Parathyroid adenoma (tissue), 2 donors: ENCODE results near the gene MRE11.

Experiments
- H2AFZ ChIP-seq: fragments of 300-600 bp; sonication (generic); one replicate; pipeline ENCODE4 v1.7.0; 2017; ENCODE audit warnings: antibody characterized with exemption, mild to moderate bottlenecking
- H3K27ac ChIP-seq: fragments of 300-600 bp; sonication (generic); one replicate; pipeline ENCODE4 v1.7.0; 2017
- H3K27me3 ChIP-seq: fragments of 300-600 bp; sonication (generic); one replicate; pipeline ENCODE4 v1.7.0; 2017; ENCODE audit warnings: low read length; ENCODE audit not compliant: control insufficient read depth, insufficient read depth
- H3K36me3 ChIP-seq: fragments of 300-600 bp; sonication (generic); one replicate; pipeline ENCODE4 v1.7.0; 2017; ENCODE audit warnings: low read length; ENCODE audit not compliant: control insufficient read depth, insufficient read depth
- H3K4me1 ChIP-seq: fragments of 300-600 bp; sonication (generic); one replicate; pipeline ENCODE4 v1.7.0; 2017; ENCODE audit warnings: control low read depth
- H3K4me2 ChIP-seq: fragments of 300-600 bp; sonication (generic); one replicate; pipeline ENCODE4 v1.7.0; 2017; ENCODE audit warnings: low read length
- H3K4me3 ChIP-seq: fragments of 300-600 bp; sonication (generic); one replicate; pipeline ENCODE4 v1.7.0; 2017; ENCODE audit warnings: low read depth, low read length
- H3K79me2 ChIP-seq: fragments of 300-600 bp; sonication (generic); one replicate; pipeline ENCODE4 v1.7.0; 2017; ENCODE audit warnings: control low read depth
- H3K9ac ChIP-seq: fragments of 300-600 bp; sonication (generic); one replicate; pipeline ENCODE4 v1.7.0; 2017; ENCODE audit warnings: mild to moderate bottlenecking
- H3K9me3 ChIP-seq: fragments of 300-600 bp; sonication (generic); one replicate; pipeline ENCODE4 v1.7.0; 2017; ENCODE audit warnings: low read length; ENCODE audit not compliant: control insufficient read depth
- TF ChIP-seq, protein P1 (sequence below): fragments of 300-600 bp; sonication (generic); IDR thresholded peaks from one replicate; pipeline ENCODE4 v1.7.0; 2017; ENCODE audit warnings: antibody characterized with exemption, mild to moderate bottlenecking
- donor health status: primary hyperparathyroidism.

Gene MRE11

DNA sequence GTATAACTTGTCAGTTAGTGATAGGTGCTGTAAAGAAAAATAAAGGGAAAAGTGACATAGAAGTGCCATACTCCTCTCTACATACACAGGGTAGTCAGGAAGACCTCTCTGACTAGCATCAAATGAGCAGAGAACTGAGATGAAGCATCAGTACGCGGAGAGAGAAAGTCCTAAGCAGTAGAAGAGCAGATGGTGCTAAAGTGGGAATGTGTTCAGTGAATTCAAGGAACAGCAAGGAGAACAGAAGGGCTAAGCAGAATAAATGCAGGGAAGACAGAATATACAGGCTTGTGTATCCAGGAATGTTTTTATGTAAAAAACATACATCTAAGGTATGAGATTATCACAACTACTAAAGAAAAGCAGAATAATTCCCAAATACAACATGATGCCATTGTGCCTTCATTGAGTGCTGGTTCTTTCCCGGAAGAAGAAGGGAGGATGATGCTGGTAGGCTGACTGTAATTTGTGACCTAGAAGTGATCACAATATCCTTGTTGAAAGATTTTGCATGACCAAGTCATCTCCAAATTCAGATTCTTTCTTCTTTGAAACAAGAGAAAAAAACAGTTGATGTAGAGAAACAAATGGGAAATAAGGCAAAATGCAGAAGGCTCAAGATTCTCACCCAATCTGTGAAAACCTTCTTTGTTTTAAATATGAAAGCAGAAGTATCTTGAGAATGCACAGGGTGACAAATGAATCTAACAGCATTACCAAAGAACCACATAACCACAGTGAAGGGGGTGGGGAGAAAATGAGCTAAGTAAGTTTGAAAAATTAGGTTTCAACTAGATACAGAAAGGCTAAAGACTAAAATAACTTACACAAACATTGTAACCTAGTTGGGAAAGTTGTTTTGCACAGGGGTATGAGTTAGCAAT, 20.5 kb downstream of the MRE11 start:
- Histone ChIP-seq H3K9me3 (no peaks in the 10 kb centered on the region), H3K4me3 (no peak overlapping the region), H3K79me2 (no peaks in the 10 kb centered on the region), H3K4me2 (no peak overlapping the region), H3K27ac (no peak overlapping the region), H3K36me3 (no peaks in the 10 kb centered on the region), H3K27me3 (no peaks in the 10 kb centered on the region), H3K9ac (no peak overlapping the region), H2AFZ (no peak overlapping the region), H3K4me1 (no peaks in the 10 kb centered on the region)
- TF ChIP-seq, protein P1, sequence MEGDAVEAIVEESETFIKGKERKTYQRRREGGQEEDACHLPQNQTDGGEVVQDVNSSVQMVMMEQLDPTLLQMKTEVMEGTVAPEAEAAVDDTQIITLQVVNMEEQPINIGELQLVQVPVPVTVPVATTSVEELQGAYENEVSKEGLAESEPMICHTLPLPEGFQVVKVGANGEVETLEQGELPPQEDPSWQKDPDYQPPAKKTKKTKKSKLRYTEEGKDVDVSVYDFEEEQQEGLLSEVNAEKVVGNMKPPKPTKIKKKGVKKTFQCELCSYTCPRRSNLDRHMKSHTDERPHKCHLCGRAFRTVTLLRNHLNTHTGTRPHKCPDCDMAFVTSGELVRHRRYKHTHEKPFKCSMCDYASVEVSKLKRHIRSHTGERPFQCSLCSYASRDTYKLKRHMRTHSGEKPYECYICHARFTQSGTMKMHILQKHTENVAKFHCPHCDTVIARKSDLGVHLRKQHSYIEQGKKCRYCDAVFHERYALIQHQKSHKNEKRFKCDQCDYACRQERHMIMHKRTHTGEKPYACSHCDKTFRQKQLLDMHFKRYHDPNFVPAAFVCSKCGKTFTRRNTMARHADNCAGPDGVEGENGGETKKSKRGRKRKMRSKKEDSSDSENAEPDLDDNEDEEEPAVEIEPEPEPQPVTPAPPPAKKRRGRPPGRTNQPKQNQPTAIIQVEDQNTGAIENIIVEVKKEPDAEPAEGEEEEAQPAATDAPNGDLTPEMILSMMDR: no peak

DNA sequence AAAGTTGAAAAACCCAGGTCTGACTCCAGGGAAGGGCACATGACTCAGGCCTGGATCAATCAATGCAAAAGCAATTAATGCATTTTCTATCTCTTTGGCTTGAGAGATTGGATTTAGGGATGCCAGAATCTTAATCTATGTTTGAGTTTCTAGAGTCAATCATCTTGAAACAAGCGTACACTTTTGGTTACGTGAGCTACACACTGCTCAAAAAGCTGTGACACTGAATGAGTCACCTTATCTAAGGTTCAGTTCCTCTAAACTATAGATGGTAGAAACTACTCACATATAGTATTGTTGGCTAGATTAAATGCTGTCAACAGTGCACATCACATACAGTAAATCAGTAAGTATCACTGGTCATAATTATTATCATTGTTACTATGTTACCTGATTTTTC, 24.2 kb downstream of the MRE11 start:
- Histone ChIP-seq H3K4me1 (no peaks in the 10 kb centered on the region), H3K4me2 (no peak overlapping the region), H3K4me3 (no peak overlapping the region), H3K36me3 (no peaks in the 10 kb centered on the region), H3K79me2 (no peaks in the 10 kb centered on the region), H3K9me3 (no peaks in the 10 kb centered on the region), H2AFZ (no peak overlapping the region), H3K27ac (no peak overlapping the region), H3K27me3 (no peaks in the 10 kb centered on the region), H3K9ac (no peak overlapping the region)
- TF ChIP-seq, protein P1: no peak

DNA sequence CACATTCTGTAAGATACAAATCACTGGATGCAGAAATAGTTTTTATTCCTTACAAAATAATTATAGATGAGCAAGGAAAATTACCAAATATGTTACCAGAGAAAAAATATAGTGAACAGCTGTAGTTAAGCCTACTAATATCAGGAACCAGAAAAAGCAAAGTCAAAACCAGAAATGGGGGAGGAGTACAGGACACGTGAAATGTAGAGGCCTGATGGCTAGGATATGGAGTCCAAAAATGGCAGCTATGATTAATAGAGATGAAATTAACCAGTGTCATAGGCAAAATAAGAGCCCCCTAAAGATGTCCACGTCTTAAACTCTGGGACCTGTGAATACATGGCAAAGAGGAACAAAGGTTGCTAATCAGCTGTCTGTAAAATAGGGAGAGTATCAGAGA, 34.1 kb downstream of the MRE11 start:
- no peaks in the 10 kb centered on the region for H3K9me3 ChIP-seq
- no peak overlapping the region for H3K4me2 ChIP-seq
- TF ChIP-seq, protein P1: no peak
- H2AFZ ChIP-seq: no peak overlapping the region
- H3K9ac ChIP-seq: no peak overlapping the region
- no peak overlapping the region for H3K4me3 ChIP-seq
- no peaks in the 10 kb centered on the region for H3K79me2 ChIP-seq
- no peaks in the 10 kb centered on the region for H3K27me3 ChIP-seq
- no peaks in the 10 kb centered on the region for H3K36me3 ChIP-seq
- no peaks in the 10 kb centered on the region for H3K4me1 ChIP-seq
- no peak overlapping the region for H3K27ac ChIP-seq

DNA sequence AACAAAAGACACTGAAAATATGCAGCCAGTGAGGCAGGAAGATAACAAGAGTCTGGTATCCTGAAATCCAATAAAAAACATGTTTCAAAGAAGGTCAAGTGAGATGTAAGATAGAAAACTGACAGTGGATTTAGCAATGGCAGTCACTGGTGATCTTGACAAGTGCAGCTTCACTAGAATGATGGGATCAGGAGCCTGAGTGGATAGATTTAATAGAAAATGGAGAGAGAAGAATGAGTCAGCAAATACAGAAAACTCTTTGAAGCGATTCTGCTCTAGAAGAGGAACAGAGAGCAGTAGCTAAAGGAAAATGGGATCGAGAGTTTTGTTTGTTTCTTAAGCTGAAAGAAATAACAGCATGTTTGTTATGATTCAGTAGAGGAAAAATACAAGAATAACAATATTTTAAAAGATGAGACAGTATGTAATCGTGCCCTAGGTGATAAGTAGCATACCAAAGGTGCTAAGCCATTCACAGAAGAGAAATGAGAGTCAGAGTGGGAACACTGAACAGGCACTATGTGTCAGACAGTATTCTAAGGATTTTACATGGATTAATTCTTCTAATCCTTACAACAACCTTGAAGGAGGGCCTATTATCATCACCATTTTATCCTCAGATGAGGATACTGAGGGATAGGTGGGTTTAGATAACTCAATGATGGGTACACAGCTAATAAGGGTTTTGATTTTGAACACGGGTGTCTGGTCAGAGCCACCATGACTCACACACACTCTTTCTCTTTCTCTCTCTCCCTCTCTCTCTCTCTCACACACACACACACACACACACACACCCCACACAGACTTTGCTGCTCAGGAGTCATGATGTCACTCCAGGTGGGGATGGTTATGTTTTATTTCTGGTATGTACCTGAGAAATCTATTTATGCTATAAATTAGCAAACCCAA, 36.3 kb downstream of the MRE11 start:
- Histone ChIP-seq H3K4me3 (no peak overlapping the region), H3K9me3 (no peaks in the 10 kb centered on the region), H2AFZ (no peak overlapping the region), H3K27me3 (no peaks in the 10 kb centered on the region), H3K4me2 (no peak overlapping the region), H3K27ac (no peak overlapping the region), H3K9ac (no peak overlapping the region), H3K79me2 (no peaks in the 10 kb centered on the region), H3K36me3 (no peaks in the 10 kb centered on the region), H3K4me1 (no peaks in the 10 kb centered on the region)
- TF ChIP-seq, protein P1: no peak
